Progenitor cell of endocrine pancreas (in vitro differentiated cells): ENCODE measurements around the gene PLCB4. TPM values are rescaled to one million over a fixed set of nuclear protein-coding genes. Genes with fewer than 3 reads are reported as not detected.

ENCODE experiments used
- DNase-seq: peaks from one replicate; pipeline ENCODE4 v3.0.0; 2021; ENCODE audit warnings: low spot score; ENCODE audit not compliant: unreplicated experiment
- H3K27ac Mint-ChIP-seq: 2 replicates; pipeline ENCODE4 v1.8.0; 2021; ENCODE audit warnings: mild to moderate bottlenecking, moderate library complexity, mixed read lengths
- H3K27me3 Mint-ChIP-seq: 2 replicates; pipeline ENCODE4 v1.8.0; 2021; ENCODE audit warnings: mixed read lengths
- H3K36me3 Mint-ChIP-seq: 2 replicates; pipeline ENCODE4 v1.8.0; 2022; ENCODE audit warnings: mixed read lengths; ENCODE audit not compliant: insufficient read depth
- H3K4me1 Mint-ChIP-seq: 2 replicates; pipeline ENCODE4 v1.8.0; 2021; ENCODE audit warnings: low read depth, mixed read lengths
- H3K4me3 Mint-ChIP-seq: 2 replicates; pipeline ENCODE4 v1.8.0; 2021; ENCODE audit warnings: low read depth, mild to moderate bottlenecking, moderate library complexity, mixed read lengths
- H3K9me3 Mint-ChIP-seq: 2 replicates; pipeline ENCODE4 v1.8.0; 2021; ENCODE audit warnings: low read depth, mixed read lengths
- total RNA-seq: library from RNA; stranded (reverse); gene quantifications from 2 replicates; pipeline ENCODE4 v1.2.1, GENCODE V29; 2021
- TF ChIP-seq, protein P1 (sequence below): fragments of 200-600 bp; sonication (generic); IDR thresholded peaks from one replicate; pipeline ENCODE4 v1.5.0; 2021; ENCODE audit warnings: antibody characterized with exemption, mild to moderate bottlenecking; ENCODE audit not compliant: unreplicated experiment

PLCB4 gene
- total RNA-seq, 1 donor from 2014 or later, result 17.2 TPM

DNA sequence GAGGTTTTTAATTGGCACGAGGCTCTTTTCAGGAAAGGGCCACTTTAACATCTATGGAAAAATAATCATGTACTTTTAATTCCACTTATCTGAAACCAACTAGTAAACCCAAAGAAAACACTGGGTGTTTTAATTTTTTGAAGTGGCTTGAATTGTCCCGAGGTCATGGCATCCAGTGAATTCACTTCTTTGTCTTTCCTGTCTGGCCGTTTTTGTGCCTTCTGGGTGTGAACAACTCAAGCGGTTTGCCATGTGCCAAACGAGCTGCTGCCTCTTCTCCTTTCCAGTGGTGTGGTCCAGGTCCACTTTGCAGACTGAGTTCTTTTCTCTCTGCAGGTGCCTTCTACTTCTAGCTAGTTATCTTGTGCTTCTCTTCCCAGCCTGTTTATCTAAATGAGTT is 117.5 kb downstream of the PLCB4 start:
- no peak overlapping the region for H3K27ac Mint-ChIP-seq
- DNase-seq, result no peak
- no peak overlapping the region for H3K4me3 Mint-ChIP-seq
- H3K27me3 Mint-ChIP-seq, result no peaks in the 10 kb centered on the region
- no peaks in the 10 kb centered on the region for H3K9me3 Mint-ChIP-seq
- TF ChIP-seq, protein P1, sequence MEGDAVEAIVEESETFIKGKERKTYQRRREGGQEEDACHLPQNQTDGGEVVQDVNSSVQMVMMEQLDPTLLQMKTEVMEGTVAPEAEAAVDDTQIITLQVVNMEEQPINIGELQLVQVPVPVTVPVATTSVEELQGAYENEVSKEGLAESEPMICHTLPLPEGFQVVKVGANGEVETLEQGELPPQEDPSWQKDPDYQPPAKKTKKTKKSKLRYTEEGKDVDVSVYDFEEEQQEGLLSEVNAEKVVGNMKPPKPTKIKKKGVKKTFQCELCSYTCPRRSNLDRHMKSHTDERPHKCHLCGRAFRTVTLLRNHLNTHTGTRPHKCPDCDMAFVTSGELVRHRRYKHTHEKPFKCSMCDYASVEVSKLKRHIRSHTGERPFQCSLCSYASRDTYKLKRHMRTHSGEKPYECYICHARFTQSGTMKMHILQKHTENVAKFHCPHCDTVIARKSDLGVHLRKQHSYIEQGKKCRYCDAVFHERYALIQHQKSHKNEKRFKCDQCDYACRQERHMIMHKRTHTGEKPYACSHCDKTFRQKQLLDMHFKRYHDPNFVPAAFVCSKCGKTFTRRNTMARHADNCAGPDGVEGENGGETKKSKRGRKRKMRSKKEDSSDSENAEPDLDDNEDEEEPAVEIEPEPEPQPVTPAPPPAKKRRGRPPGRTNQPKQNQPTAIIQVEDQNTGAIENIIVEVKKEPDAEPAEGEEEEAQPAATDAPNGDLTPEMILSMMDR, result no peak
- H3K36me3 Mint-ChIP-seq, result no peaks in the 10 kb centered on the region
- H3K4me1 Mint-ChIP-seq, result peaks cover 4% of the 10 kb centered on the region

DNA sequence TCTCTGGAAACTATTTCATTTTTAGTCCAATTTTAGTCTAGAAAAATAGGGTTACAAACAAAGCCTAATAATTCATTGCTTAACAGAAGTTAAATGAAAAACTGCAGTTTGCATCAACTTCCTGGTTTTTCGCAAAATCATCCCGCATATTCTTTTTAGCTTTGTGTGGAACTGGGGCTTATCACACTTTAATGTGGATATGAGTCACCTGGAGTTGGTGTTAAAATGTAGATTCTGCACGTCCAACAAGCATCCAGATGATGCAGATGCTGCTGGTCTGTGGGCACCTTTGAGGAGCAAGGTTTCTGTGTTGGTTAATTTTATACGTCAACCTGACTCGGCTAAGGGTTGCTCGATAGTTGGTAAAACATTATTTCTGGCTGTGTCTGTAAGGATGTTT is 126.1 kb downstream of the PLCB4 start:
- H3K36me3 Mint-ChIP-seq, result no peaks in the 10 kb centered on the region
- H3K9me3 Mint-ChIP-seq, result no peaks in the 10 kb centered on the region
- peaks cover 4% of the 10 kb centered on the region for H3K4me1 Mint-ChIP-seq
- TF ChIP-seq, protein P1, result no peak
- H3K4me3 Mint-ChIP-seq, result no peak overlapping the region
- H3K27ac Mint-ChIP-seq, result no peak overlapping the region
- no peak for DNase-seq
- H3K27me3 Mint-ChIP-seq, result no peaks in the 10 kb centered on the region

DNA sequence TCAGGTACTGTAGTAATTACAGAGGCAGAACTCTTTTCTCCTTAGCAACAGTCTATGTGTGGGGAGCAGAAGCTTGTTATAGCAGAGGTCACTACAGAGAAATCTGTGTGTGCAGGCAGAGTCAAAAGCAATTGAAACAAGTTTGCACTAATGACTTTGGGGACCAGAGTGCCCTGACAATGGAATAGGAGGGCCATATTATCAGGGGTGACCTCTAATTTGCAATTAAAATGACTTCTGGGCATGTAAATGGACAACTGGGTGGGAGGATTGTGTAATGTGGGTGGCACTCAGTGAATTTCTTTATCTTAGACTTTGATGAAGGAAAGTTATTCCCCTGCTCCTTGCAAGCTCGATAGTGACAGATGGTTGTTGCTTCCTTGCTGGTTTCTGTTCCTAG is 127.2 kb downstream of the PLCB4 start:
- TF ChIP-seq, protein P1, result no peak
- no peak overlapping the region for H3K27ac Mint-ChIP-seq
- H3K4me3 Mint-ChIP-seq, result no peak overlapping the region

DNA sequence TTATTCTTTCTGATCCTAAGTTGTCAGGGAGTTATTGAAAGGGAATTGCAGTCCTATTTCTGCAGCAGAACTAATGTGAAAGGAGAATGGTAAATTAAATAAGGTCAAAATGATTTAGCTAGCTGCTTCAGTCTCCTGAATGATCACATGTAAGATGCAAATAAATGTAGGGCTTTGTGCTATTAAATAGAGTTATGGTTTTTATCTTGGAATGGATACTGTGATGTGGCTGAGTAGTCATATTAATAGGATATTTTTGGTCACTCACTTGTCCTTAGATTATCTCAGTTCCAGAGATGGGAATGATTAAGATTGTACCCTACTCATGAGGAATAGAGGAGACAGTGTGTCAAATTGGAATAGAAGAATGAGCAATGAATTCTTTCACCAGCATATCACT is 129.6 kb downstream of the PLCB4 start:
- no peak overlapping the region for H3K4me3 Mint-ChIP-seq
- TF ChIP-seq, protein P1, result no peak
- no peaks in the 10 kb centered on the region for H3K9me3 Mint-ChIP-seq
- H3K27ac Mint-ChIP-seq, result no peak overlapping the region
- peaks cover 7% of the 10 kb centered on the region for H3K4me1 Mint-ChIP-seq
- H3K27me3 Mint-ChIP-seq, result no peaks in the 10 kb centered on the region
- H3K36me3 Mint-ChIP-seq, result no peaks in the 10 kb centered on the region
- DNase-seq, result no peak

More for the DNA sequence above, 127.2 kb downstream of the PLCB4 start:
- H3K4me1 Mint-ChIP-seq, result peaks cover 12% of the 10 kb centered on the region
- H3K9me3 Mint-ChIP-seq, result no peaks in the 10 kb centered on the region
- H3K27me3 Mint-ChIP-seq, result no peaks in the 10 kb centered on the region
- no peaks in the 10 kb centered on the region for H3K36me3 Mint-ChIP-seq
- DNase-seq, result no peak

DNA sequence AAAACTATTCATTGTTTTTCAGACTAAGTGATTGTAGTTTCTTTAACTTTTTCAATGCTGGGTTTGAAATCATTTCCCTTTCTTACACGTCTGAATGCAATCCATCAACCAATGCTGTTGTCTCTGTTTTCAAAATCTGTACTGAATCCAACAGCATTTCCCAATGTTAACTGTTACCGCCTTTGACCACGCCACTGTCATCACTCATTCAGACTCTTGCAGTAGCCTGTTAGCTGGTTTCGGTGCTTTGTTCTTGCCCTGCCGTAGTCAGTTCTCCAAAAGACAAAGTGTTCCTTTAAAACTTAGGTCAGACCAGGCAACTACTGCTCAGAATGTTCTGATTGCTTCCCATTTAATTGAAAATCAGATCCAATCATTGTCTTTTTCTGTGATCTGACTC is 131.3 kb downstream of the PLCB4 start:
- Mint-ChIP-seq H3K4me1 (peaks cover 7% of the 10 kb centered on the region), H3K27me3 (no peaks in the 10 kb centered on the region), H3K27ac (no peak overlapping the region), H3K36me3 (no peaks in the 10 kb centered on the region), H3K4me3 (no peak overlapping the region), H3K9me3 (no peaks in the 10 kb centered on the region)
- TF ChIP-seq, protein P1, result no peak
- DNase-seq, result no peak
